HUES6 (cell line): Measurements from ENCODE around the gene TOLLIP.

Experiments
- H3K27ac ChIP-seq: 2 replicates; pipeline ENCODE4 v1.7.0; 2013; ENCODE audit warnings: low read depth, mild to moderate bottlenecking, low read length, inconsistent platforms
- H3K27me3 ChIP-seq: 2 replicates; pipeline ENCODE4 v1.6.1; 2013; ENCODE audit warnings: low read length; ENCODE audit not compliant: control insufficient read depth, insufficient read depth
- H3K36me3 ChIP-seq: 2 replicates; pipeline ENCODE4 v1.6.1; 2013; ENCODE audit warnings: low read length; ENCODE audit not compliant: control insufficient read depth, insufficient read depth
- H3K4me1 ChIP-seq: 2 replicates; pipeline ENCODE4 v1.6.1; 2013; ENCODE audit warnings: low read length; ENCODE audit not compliant: control insufficient read depth, insufficient read depth
- H3K4me3 ChIP-seq: 2 replicates; pipeline ENCODE4 v1.5.1; 2013; ENCODE audit warnings: low read depth, low read length
- H3K9ac ChIP-seq: one replicate; pipeline ENCODE4 v1.6.1; 2013; ENCODE audit warnings: mild to moderate bottlenecking, low read length
- H3K9me3 ChIP-seq: 2 replicates; pipeline ENCODE4 v1.6.1; 2013; ENCODE audit warnings: low read depth, low read length; ENCODE audit not compliant: control insufficient read depth, insufficient read depth

The TOLLIP gene

GRCh38 chr11:1335264-1335810 is 25.9 kb upstream of the TOLLIP start:
- peak overlapping the region; percentile 64 for H3K4me3 ChIP-seq
- H3K9ac ChIP-seq: no peak overlapping the region
- no peak overlapping the region for H3K27ac ChIP-seq
- H3K27me3 ChIP-seq: peaks cover 61% of the 10 kb centered on the region
- peaks cover 7% of the 10 kb centered on the region; the same call in 1 of the 2 replicates for H3K4me1 ChIP-seq
- H3K9me3 ChIP-seq: peaks cover 14% of the 10 kb centered on the region
- H3K36me3 ChIP-seq: no peaks in the 10 kb centered on the region

- H3K36me3 ChIP-seq: no peaks in the 10 kb centered on the region
- H3K9ac ChIP-seq: no peak overlapping the region
- no peak overlapping the region for H3K27ac ChIP-seq
- peaks cover 7% of the 10 kb centered on the region; the same call in 1 of the 2 replicates for H3K4me1 ChIP-seq
- H3K4me3 ChIP-seq: no peak overlapping the region
- H3K27me3 ChIP-seq: peaks cover 47% of the 10 kb centered on the region
- peaks cover 18% of the 10 kb centered on the region for H3K9me3 ChIP-seq
Observed at GRCh38 chr11:1333860-1334259, 24.4 kb upstream of the TOLLIP start.

DNA sequence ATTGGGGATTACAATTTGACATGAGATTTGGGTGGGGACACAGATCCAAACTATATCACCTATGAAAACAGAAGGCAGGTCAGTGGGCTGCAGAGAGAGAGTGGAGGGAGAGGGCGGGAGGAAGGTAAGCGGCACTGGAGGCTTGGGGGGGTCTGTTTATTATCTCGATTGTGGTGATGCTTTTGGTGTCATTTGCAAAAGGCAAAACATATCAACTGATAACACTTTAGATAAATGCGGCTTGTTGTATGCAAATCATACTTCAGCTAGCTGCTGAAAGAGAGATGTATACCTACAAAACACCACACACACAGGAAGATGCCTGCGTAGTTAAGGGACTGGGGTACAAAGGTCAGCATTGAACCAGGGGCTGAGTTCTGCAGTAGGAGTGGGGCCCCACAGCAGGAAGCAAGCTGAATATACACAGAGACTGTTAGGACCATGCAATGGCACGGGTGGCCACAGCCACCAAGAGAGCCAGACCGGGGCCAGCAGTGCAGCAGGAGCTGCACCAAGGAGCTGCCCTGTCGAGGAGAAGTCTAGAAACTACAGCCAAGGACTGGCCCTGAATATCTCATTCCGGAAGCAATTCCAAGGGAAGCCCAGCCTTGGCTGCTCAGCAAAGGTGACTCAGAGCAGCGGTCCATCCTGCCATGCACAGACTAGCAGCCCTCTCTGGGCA is 23.8 kb upstream of the TOLLIP start:
- H3K4me1 ChIP-seq: peaks cover 7% of the 10 kb centered on the region; the same call in 1 of the 2 replicates
- no peaks in the 10 kb centered on the region for H3K36me3 ChIP-seq
- no peak overlapping the region for H3K27ac ChIP-seq
- H3K27me3 ChIP-seq: peaks cover 40% of the 10 kb centered on the region
- H3K4me3 ChIP-seq: no peak overlapping the region
- no peak overlapping the region for H3K9ac ChIP-seq
- H3K9me3 ChIP-seq: peaks cover 21% of the 10 kb centered on the region

- Histone ChIP-seq H3K27me3 (peaks cover 16% of the 10 kb centered on the region), H3K27ac (no peak overlapping the region), H3K9me3 (peaks cover 34% of the 10 kb centered on the region), H3K4me3 (no peak overlapping the region), H3K4me1 (0 out of 2 replicates have a peak, but pooled peaks cover under 1% of the 10 kb centered on the region), H3K36me3 (no peaks in the 10 kb centered on the region), H3K9ac (no peak overlapping the region)
Observed at GRCh38 chr11:1330473-1330872, 21.0 kb upstream of the TOLLIP start.

- H3K27ac ChIP-seq: no peak overlapping the region
- H3K9ac ChIP-seq: no peak overlapping the region
- H3K9me3 ChIP-seq: peaks cover 20% of the 10 kb centered on the region
- H3K27me3 ChIP-seq: peaks cover 7% of the 10 kb centered on the region; the same call in 1 of the 2 replicates
- no peak overlapping the region for H3K4me3 ChIP-seq
- H3K36me3 ChIP-seq: no peaks in the 10 kb centered on the region
- H3K4me1 ChIP-seq: no peaks in the 10 kb centered on the region
Observed at GRCh38 chr11:1327064-1327460, 17.6 kb upstream of the TOLLIP start.

- Histone ChIP-seq H3K4me3 (no peak overlapping the region), H3K27me3 (peaks cover 7% of the 10 kb centered on the region; the same call in 1 of the 2 replicates), H3K4me1 (no peaks in the 10 kb centered on the region), H3K36me3 (no peaks in the 10 kb centered on the region), H3K27ac (no peak overlapping the region), H3K9me3 (peaks cover 20% of the 10 kb centered on the region), H3K9ac (no peak overlapping the region)
Observed at GRCh38 chr11:1326435-1327063, 17.1 kb upstream of the TOLLIP start.

DNA sequence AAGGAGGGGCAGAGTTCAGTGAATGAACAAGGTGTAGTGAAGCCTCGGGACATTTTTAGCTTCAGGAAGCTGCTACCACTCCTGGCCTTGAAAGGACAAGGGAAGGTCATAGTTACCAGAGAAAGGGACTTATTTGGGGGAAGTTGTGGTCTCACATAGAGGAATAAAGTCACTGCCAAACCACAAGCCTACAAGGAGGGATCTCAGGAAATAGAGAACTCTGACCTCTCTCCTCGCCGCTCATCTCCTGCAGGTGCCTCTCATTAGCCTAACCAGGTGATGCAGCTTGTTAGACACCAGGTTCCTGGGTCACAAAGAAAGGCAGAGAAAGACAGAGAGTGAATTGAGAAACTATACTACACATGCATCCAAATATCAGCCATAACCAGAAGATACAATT is 14.3 kb upstream of the TOLLIP start:
- no peaks in the 10 kb centered on the region for H3K36me3 ChIP-seq
- H3K4me1 ChIP-seq: no peaks in the 10 kb centered on the region
- H3K9ac ChIP-seq: no peak overlapping the region
- H3K4me3 ChIP-seq: no peak overlapping the region
- no peak overlapping the region for H3K27ac ChIP-seq
- peaks cover 7% of the 10 kb centered on the region; the same call in 1 of the 2 replicates for H3K27me3 ChIP-seq
- H3K9me3 ChIP-seq: peaks cover 15% of the 10 kb centered on the region

GRCh38 chr11:1317993-1318392 is 8.6 kb upstream of the TOLLIP start:
- Histone ChIP-seq H3K9ac (no peak overlapping the region), H3K4me1 (no peaks in the 10 kb centered on the region), H3K36me3 (no peaks in the 10 kb centered on the region), H3K4me3 (no peak overlapping the region), H3K27ac (no peak overlapping the region), H3K9me3 (no peaks in the 10 kb centered on the region), H3K27me3 (peaks cover 6% of the 10 kb centered on the region)

GRCh38 chr11:1317432-1317831 is 8.0 kb upstream of the TOLLIP start:
- no peaks in the 10 kb centered on the region for H3K36me3 ChIP-seq
- no peak overlapping the region for H3K27ac ChIP-seq
- H3K4me3 ChIP-seq: no peak overlapping the region
- H3K9me3 ChIP-seq: peaks cover under 1% of the 10 kb centered on the region; the same call in 1 of the 2 replicates
- H3K4me1 ChIP-seq: no peaks in the 10 kb centered on the region
- peaks cover 6% of the 10 kb centered on the region for H3K27me3 ChIP-seq
- no peak overlapping the region for H3K9ac ChIP-seq

GRCh38 chr11:1310772-1311468 is 1.5 kb upstream of the TOLLIP start:
- H3K27me3 ChIP-seq: no peaks in the 10 kb centered on the region
- no peak overlapping the region for H3K27ac ChIP-seq
- no peaks in the 10 kb centered on the region for H3K36me3 ChIP-seq
- H3K9me3 ChIP-seq: peaks cover 17% of the 10 kb centered on the region
- H3K4me3 ChIP-seq: peak overlapping the region; percentile 94; the same call in 1 of the 2 replicates
- H3K9ac ChIP-seq: no peak overlapping the region
- peaks cover 10% of the 10 kb centered on the region for H3K4me1 ChIP-seq

DNA sequence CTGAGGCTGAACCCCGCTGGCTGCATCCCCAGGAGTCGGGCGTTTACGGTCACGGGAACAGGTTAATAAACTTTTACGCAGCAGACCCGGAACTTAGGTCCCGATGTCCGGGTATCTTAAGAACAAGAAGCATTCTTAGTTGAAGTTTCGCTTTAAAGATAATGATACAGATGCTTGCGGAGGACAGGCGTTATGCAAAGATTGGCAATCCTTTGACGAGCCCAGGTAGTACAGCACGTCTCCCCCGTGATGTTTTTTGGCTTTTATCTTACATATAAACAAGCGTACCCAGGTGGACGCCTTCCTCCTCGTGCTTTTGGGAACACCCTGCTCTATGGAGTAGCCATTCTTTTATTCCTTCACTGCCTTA is 871 bp upstream of the TOLLIP start:
- Histone ChIP-seq H3K27ac (no peak overlapping the region), H3K4me3 (peak overlapping the region; percentile 94), H3K9me3 (peaks cover 17% of the 10 kb centered on the region), H3K9ac (peak overlapping the region; percentile 87), H3K36me3 (peaks cover 5% of the 10 kb centered on the region; the same call in 1 of the 2 replicates), H3K4me1 (peaks cover 10% of the 10 kb centered on the region), H3K27me3 (no peaks in the 10 kb centered on the region)
